SK-N-SH (cell line): ENCODE data around the gene GUCA2B. TPM values are rescaled to one million over a fixed set of nuclear protein-coding genes. Genes with fewer than 3 reads are reported as not detected.

ENCODE experiments used
- CTCF ChIA-PET: fragments of 300-600, 350-600 bp; formaldehyde crosslinking; extraction: SDS; loops from one replicate; lab custom pipeline; 2021; lab: Yijun Ruan, JAX
- POLR2A ChIA-PET: fragments of 350-600 bp; sonication (Branson Sonifier 250); formaldehyde crosslinking; extraction: SDS; loops from one replicate; lab custom pipeline; 2020; ENCODE audit warnings: antibody characterized with exemption, inconsistent platforms; lab: Yijun Ruan, JAX
- DNase-seq: peaks from one replicate; pipeline ENCODE4 v3.0.0; 2012
- H2AFZ ChIP-seq: fragments of 200-600 bp; sonication (generic); 2 replicates; pipeline ENCODE4 v1.8.1; 2016; ENCODE audit warnings: antibody characterized with exemption, mild to moderate bottlenecking, low read depth
- H3F3A ChIP-seq: fragments of 200-600 bp; sonication (generic); replicated peaks from 2 replicates; pipeline ENCODE3; 2016; ENCODE audit warnings: antibody characterized with exemption, mild to moderate bottlenecking; ENCODE audit not compliant: insufficient read depth
- H3K27ac ChIP-seq, 2 experiments: fragments of 200-500 bp in 1 of 2; fragments of 200-600 bp in 1 of 2; sonication (Bioruptor generic) in 1 of 2; sonication (generic), shearing (Covaris generic) in 1 of 2; 2 replicates each; pipeline versions ENCODE4 v1.5.1 to v1.6.1; 2014 to 2016; ENCODE audit warnings: low read depth in 2 of 2, inconsistent platforms in 1 of 2, low read length in 1 of 2, mild to moderate bottlenecking in 1 of 2, mixed read lengths in 1 of 2
- H3K27me3 ChIP-seq: fragments of 200-600 bp; sonication (generic), shearing (Covaris generic); 2 replicates; pipeline ENCODE4 v1.6.1; 2016; ENCODE audit warnings: mixed run types; ENCODE audit not compliant: insufficient read depth
- H3K36me3 ChIP-seq, 2 experiments: fragments of 200-500 bp in 1 of 2; fragments of 200-600 bp in 1 of 2; sonication (Bioruptor generic) in 1 of 2; sonication (generic) in 1 of 2; replicated peaks in 1 of 2; 2 replicates each; pipeline versions ENCODE3 to v1.5.1; 2014 to 2016; ENCODE audit warnings: low read length in 1 of 2, mild to moderate bottlenecking in 1 of 2; ENCODE audit not compliant: insufficient read depth in 2 of 2, control insufficient read depth in 1 of 2
- H3K4me1 ChIP-seq, 2 experiments: fragments of 200-500 bp in 1 of 2; fragments of 200-600 bp in 1 of 2; sonication (Bioruptor generic) in 1 of 2; sonication (generic), shearing (Covaris generic) in 1 of 2; 2 replicates each; pipeline versions ENCODE4 v1.5.1 to v1.6.1; 2014 to 2016; ENCODE audit warnings: low read depth in 1 of 2, low read length in 1 of 2, mixed run types in 1 of 2; ENCODE audit not compliant: insufficient read depth in 2 of 2, control insufficient read depth in 1 of 2
- H3K4me2 ChIP-seq: fragments of 200-600 bp; sonication (generic), shearing (Covaris generic); 2 replicates; pipeline ENCODE4 v1.6.1; 2017; ENCODE audit warnings: mixed run types
- H3K4me3 ChIP-seq, 2 experiments: fragments of 200-500 bp in 1 of 2; fragments of 200-600 bp in 1 of 2; sonication (Bioruptor generic) in 1 of 2; sonication (generic), shearing (Covaris generic) in 1 of 2; 2 replicates each; pipeline versions ENCODE4 v1.5.1 to v1.8.1; 2014 to 2016; ENCODE audit warnings: low read depth in 2 of 2, inconsistent platforms in 1 of 2, low read length in 1 of 2, mild to moderate bottlenecking in 1 of 2, mixed read lengths in 1 of 2, moderate library complexity in 1 of 2
- H3K79me2 ChIP-seq: fragments of 200-600 bp; sonication (generic); 2 replicates; pipeline ENCODE4 v1.8.1; 2017; ENCODE audit warnings: mild to moderate bottlenecking; ENCODE audit not compliant: insufficient read depth
- H3K9ac ChIP-seq: fragments of 200-600 bp; sonication (generic); 2 replicates; pipeline ENCODE4 v1.6.1; 2017; ENCODE audit warnings: mixed run types
- H3K9me2 ChIP-seq: fragments of 200-600 bp; sonication (generic); 2 replicates; pipeline ENCODE4 v1.6.1; 2017; ENCODE audit warnings: mixed run types
- H3K9me3 ChIP-seq: fragments of 200-600 bp; sonication (generic); 2 replicates; pipeline ENCODE4 v1.6.1; 2017; ENCODE audit warnings: mixed run types, mild to moderate bottlenecking, moderate library complexity
- H4K20me1 ChIP-seq: fragments of 200-600 bp; sonication (generic); 2 replicates; pipeline ENCODE4 v1.6.1; 2017; ENCODE audit warnings: mild to moderate bottlenecking, mixed run types; ENCODE audit not compliant: insufficient read depth
- CHD2 ChIP-seq: fragments of 150-350 bp; IDR thresholded peaks from 2 replicates; pipeline ENCODE4 v1.6.1; 2018; ENCODE audit warnings: low read length; ENCODE audit not compliant: partially characterized antibody
- ELF1 ChIP-seq: IDR thresholded peaks from 2 replicates; pipeline ENCODE4 v1.4.0; 2012
- EP300 ChIP-seq, 2 experiments: IDR thresholded peaks; 2 replicates each; pipeline versions ENCODE4 v1.4.0 to v1.6.1; 2012; ENCODE audit warnings: borderline replicate concordance in 1 of 2, low read depth in 1 of 2, low read length in 1 of 2
- FOSL2 ChIP-seq: IDR thresholded peaks from 2 replicates; pipeline ENCODE4 v1.4.0; 2012; ENCODE audit warnings: low read depth, mild to moderate bottlenecking, moderate library complexity, borderline replicate concordance
- GABPA ChIP-seq: IDR thresholded peaks from 2 replicates; pipeline ENCODE4 v1.4.0; 2012; ENCODE audit warnings: low read depth, mild to moderate bottlenecking
- GATA2 ChIP-seq: sonication (generic); formaldehyde crosslinking; IDR thresholded peaks from 2 replicates; pipeline ENCODE4 v1.5.0; 2020; ENCODE audit warnings: mild to moderate bottlenecking, missing genetic modification reagents
- JUND ChIP-seq: IDR thresholded peaks from 2 replicates; pipeline ENCODE4 v1.4.0; 2012
- MAX ChIP-seq: IDR thresholded peaks from 2 replicates; pipeline ENCODE4 v1.4.0; 2012; ENCODE audit warnings: low read depth
- MEF2A ChIP-seq: IDR thresholded peaks from 2 replicates; pipeline ENCODE4 v1.4.0; 2012; ENCODE audit warnings: low read depth, borderline replicate concordance
- MXI1 ChIP-seq: IDR thresholded peaks from 2 replicates; pipeline ENCODE4 v1.6.1; 2012; ENCODE audit warnings: mild to moderate bottlenecking, low read depth, low read length, improper control_type of control experiment
- POLR2AphosphoS5 ChIP-seq: IDR thresholded peaks from 2 replicates; pipeline ENCODE4 v1.6.1; 2012; ENCODE audit warnings: low read depth, low read length
- RCOR1 ChIP-seq: fragments of 150-350 bp; IDR thresholded peaks from 2 replicates; pipeline ENCODE4 v1.6.1; 2017; ENCODE audit warnings: antibody characterized with exemption, low read length
- REST ChIP-seq: IDR thresholded peaks from 2 replicates; pipeline ENCODE4 v1.6.1; 2012; ENCODE audit warnings: mild to moderate bottlenecking, low read depth, low read length, moderate library complexity
- RFX5 ChIP-seq: IDR thresholded peaks from 2 replicates; pipeline ENCODE4 v1.6.1; 2012; ENCODE audit warnings: mild to moderate bottlenecking, improper control_type of control experiment, low read length
- RXRA ChIP-seq: IDR thresholded peaks from 2 replicates; pipeline ENCODE4 v1.4.0; 2012; ENCODE audit warnings: low read depth, mild to moderate bottlenecking, borderline replicate concordance
- TAF1 ChIP-seq: IDR thresholded peaks from 2 replicates; pipeline ENCODE4 v1.6.1; 2012; ENCODE audit warnings: low read depth, mild to moderate bottlenecking, low read length, moderate library complexity, borderline replicate concordance
- WGBS: methylation state at CpG from one replicate; pipeline ENCODE4 v1.1.6; 2017; ENCODE audit warnings: low lambda C conversion rate; 5-methylcytosine and 5-hydroxymethylcytosine counted together
- polyA plus RNA-seq, 3 experiments: library from polyadenylated mRNA; depleted of rRNA; stranded (reverse); fragments of >200 nt; gene quantifications; 2 replicates each; pipeline ENCODE4 v1.2.3, GENCODE V29; 2012

GUCA2B gene
- polyA plus RNA-seq, 1 of the 3 experiments (the other 2 are of a cell fraction), result not detected

GRCh38 chr1:42141978-42142377 lies 11.2 kb upstream of the GUCA2B start:
- Histone ChIP-seq H2AFZ (no peak overlapping the region), H3F3A (no peaks in the 10 kb centered on the region), H3K27ac (no peak overlapping the region), H4K20me1 (no peaks in the 10 kb centered on the region), H3K9me3 (no peaks in the 10 kb centered on the region), H3K27me3 (no peaks in the 10 kb centered on the region; the same call in 1 of the 2 replicates), H3K4me2 (no peak overlapping the region), H3K9me2 (no peaks in the 10 kb centered on the region), H3K79me2 (no peaks in the 10 kb centered on the region), H3K36me3 (no peaks in the 10 kb centered on the region), H3K4me3 (no peak overlapping the region), H3K9ac (no peak overlapping the region), H3K4me1 (no peaks in the 10 kb centered on the region)
- TF ChIP-seq REST, result no peak
- no peak for TF ChIP-seq MEF2A
- no peak for TF ChIP-seq GABPA
- ChIA-PET CTCF (interaction anchor here (1.4 to 4.0 kb wide), 2 partner anchors 30 to 567 kb away, joined by 4 to 18 read pairs; no protein-coding TSS in a partner anchor), POLR2A (no interaction called here)
- DNase-seq, result no peak
- 65% methylated on average over 4 of the region's 5 CpGs for WGBS

- H3K79me2 ChIP-seq, result no peaks in the 10 kb centered on the region
- H3K4me1 ChIP-seq, result no peaks in the 10 kb centered on the region
- DNase-seq, result no peak
- WGBS, result 54% methylated on average over 4 of the region's 4 CpGs
- H3K9ac ChIP-seq, result no peak overlapping the region
- POLR2A ChIA-PET, result no interaction called here
- H3K36me3 ChIP-seq, result no peaks in the 10 kb centered on the region
- CTCF ChIA-PET, result interaction anchor here (1.1 to 4.0 kb wide), 3 partner anchors 29 to 568 kb away, joined by 3 to 18 read pairs (median 4); no protein-coding TSS in a partner anchor
- H4K20me1 ChIP-seq, result no peaks in the 10 kb centered on the region
- H2AFZ ChIP-seq, result no peak overlapping the region
- H3K4me2 ChIP-seq, result no peak overlapping the region
- TF ChIP-seq ELF1 (no peak), TAF1 (no peak), MAX (no peak), GATA2 (CRISPR knock-in tag) (no peak), EP300 (IDR thresholded peaks at IDR 0.05; ENCODE audit: borderline replicate concordance in 1 of 2, low read depth in 1 of 2, low read length in 1 of 2) (no peak), REST (no peak), POLR2AphosphoS5 (no peak), RFX5 (no peak), RXRA (no peak), JUND (no peak), MXI1 (no peak), FOSL2 (no peak), RCOR1 (no peak), CHD2 (no peak)
- H3K27ac ChIP-seq, result no peak overlapping the region
- H3K27me3 ChIP-seq, result no peaks in the 10 kb centered on the region; the same call in 1 of the 2 replicates
- H3F3A ChIP-seq, result no peaks in the 10 kb centered on the region
- no peak overlapping the region for H3K4me3 ChIP-seq
- H3K9me3 ChIP-seq, result no peaks in the 10 kb centered on the region
- H3K9me2 ChIP-seq, result no peaks in the 10 kb centered on the region
These were observed 10.1 kb upstream of the GUCA2B start for GRCh38 chr1:42142894-42143675.
